NCI-H345 (cell line): Measurements from ENCODE around the gene ATP5MG.

ENCODE experiments used
- DNase-seq: peaks from one replicate; lab custom pipeline; 2025; lab: John Stamatoyannopoulos, UW

ATP5MG gene

DNA sequence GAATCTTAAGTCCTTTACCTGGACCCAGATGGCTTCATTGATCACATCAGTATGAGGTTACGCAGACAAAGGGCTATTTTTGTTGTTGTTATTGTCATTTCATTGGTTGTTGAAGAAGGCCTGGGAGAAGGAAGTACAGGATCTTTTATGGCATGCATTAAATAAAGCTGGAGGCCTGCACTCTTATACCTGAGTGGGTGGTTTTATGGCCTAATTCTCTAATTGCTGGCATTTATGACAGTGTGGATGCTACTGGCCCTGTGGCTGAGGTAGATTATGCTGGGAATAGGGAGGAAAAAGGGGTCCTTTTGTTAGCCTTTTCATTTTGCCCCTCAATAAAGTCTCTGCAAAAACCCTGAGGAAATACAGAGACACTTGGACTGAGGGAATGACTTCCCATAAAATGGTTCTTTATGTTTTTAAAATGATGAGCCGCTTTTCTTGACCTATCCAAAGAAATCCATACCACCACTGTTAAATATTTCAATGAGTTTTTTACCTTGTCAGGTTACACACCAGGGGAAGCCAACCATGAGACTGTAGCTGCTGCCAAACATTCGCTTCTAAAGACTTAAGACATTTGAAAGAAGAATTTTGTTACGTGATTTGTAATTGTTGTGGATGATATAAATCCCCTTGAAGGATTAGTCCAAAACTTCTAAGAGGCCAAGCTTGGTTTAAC lies 41.6 kb downstream of the ATP5MG start:
- no peak for DNase-seq

DNA sequence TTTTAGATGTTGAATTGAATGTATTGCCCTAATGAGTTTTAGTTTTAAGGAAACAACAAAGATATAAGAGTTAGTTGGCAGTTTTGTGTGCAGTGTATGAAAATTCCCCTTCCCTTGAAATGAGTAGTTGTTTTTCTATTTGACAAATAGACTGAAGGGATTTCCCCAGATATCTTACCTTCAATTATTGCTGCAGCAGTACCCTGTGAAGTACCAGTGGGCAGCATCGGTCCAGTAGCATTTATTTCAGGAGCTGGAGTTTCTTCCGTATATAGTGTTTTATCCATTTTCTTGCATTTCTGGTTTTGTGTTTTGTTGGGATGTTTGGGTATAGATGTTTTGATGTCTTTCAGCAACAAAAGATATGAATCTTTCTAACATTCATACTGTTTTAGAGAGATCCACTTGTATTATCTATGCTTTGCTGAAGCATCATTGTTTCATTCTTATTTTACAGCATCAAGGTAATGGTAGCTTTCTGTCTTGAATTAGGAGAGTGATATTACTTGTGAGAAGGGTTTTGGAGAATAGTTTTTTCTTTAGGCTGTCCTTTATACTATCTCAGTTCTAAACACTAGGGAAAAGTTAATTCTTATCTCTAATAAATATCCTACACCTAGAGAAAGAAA lies 42.3 kb downstream of the ATP5MG start:
- DNase-seq = no peak

DNA sequence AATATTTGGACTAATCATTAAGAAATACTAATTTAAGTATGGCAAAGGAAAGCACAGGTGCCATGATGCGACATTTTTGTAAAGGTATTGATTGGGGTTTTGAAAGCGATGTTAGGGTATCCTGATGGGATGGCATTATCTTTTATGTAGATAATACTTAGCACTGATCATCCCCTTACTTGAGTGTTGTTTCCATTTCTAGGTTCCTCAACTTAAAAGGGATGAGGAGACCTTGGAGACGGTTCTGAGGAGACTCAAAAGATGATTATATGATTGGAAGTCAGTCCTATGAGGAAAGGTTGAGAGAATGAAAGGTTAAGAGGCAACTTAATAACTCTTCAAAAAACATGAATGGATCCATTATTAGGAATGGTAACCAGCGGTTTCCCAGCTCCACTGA lies 46.0 kb downstream of the ATP5MG start:
- no peak for DNase-seq

DNA sequence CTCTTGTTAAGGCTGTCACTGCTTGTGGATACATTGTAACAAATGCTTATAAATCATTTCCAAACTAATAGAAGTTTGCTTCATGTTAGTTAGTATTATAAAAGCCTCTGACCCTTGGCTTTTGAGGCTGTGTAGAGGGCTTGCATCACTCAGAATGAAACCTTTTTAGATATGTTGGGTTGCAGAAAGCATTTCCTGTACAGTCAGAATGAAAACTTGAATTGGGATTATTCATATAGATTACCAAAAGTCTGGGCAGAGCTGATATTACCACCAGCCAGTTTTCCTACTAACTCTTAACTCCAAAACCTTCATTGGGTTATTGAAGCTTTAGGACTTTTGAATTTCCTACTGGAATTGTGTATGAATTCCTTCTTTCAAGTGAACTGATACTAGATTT lies 46.9 kb downstream of the ATP5MG start:
- DNase-seq = no peak

DNA sequence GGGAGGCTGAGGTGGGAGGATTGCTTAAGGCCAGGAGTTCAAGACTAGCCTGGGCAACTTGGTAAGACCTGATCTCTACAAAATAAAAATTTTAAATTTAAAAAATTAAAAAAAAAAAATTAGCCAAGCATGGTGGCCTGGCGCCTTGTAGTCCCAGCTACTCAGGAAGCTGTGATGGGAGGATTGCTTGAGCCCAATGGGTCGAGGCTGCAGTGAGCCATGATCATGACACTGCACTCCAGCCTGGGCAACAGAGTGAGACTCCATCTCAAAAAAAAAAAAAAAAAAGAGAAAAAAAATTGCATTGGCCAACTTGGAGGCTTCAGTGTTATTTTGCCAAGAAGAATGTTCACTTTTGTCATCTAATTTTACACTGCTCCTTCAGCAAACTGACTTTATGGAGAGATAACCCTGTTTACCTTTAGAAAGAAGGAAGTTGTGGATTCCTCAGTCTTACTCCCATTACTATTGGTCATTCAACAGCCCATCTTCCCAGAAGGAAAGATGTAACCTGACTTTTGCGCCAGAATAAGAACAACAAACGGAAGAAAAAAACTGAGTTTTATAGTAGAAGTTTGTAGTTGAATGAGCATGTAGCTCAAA lies 48.0 kb downstream of the ATP5MG start:
- DNase-seq = no peak

DNA sequence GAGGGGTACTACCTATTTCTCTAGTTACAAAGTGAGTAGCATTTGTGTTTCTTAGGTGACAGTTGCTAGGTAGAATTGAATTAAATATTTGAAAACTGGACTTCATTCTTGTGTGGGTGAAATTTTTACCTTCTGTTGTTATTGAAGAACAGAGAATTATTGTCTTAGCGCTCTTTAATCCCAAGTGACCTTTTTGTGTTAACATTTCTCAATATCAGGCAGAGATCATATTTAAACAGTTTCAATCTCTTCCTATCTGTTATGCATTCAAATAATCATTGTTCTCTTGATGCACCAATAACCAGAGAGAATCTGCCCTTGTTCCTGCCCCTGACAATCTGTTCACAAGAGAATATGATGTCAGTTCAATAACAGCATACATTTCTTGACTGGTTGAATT lies 49.0 kb downstream of the ATP5MG start:
- DNase-seq = no peak
